ENCODE measurements around the gene CLEC16A.

Gene CLEC16A

DNA sequence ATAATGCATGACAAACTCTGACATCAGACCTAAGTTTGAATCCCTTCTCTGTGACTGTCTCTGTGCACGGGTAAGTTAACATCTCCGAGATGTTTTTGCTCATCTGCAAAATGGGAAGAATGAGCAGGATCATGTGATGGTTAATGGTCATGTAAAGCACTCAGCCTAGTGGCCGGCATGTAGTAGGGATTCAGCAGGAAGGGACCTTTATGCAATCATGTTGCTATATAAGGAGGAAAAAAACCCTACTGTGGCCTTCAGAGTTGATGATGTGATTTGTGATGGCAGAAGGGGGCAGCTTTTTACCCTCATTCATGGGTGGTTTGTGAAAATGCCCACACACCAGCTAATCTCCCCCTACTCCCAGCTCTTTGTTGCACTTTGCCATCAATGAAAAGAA, 24.1 kb downstream of the CLEC16A start:
- DNase-seq, result no peak

DNA sequence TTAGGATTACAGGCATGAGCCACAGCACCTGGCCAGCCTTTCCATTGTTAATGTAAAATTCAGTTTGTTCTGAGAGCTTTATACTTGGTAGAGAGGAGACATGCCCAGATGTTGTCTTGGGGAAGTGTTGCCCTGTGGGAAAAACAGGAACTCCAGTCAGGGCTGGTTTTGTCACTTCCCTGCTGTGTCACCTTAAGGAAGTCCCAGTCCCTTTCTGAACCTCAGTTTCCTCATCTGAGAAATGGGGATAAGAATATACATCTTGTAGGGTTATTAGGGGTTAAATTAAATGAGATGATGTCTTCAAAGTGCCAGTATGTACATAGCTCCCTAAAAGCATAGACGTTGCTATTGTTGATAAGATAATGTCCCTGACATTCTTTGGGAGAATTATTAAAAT, 25.3 kb downstream of the CLEC16A start:
- no peak for DNase-seq

DNA sequence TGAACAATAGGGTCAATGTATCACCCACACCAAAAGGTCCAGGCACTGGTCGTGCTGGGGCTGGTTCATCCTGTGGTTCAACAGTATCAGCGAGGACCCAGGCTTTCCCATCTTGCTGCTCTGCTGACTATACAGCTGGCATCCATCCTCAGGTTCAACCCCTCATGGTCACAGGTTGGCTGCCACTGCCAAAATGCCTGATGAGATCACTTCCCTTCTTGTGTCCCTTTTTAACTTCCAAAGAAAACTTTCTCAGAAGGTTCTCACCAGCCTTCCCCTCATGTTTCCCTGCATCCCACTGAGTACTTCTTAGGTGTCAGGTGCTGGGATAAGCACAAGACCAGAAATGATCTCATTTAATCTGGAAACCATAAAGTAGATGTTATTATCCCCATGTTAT, 25.7 kb downstream of the CLEC16A start:
- DNase-seq, result no peak

DNA sequence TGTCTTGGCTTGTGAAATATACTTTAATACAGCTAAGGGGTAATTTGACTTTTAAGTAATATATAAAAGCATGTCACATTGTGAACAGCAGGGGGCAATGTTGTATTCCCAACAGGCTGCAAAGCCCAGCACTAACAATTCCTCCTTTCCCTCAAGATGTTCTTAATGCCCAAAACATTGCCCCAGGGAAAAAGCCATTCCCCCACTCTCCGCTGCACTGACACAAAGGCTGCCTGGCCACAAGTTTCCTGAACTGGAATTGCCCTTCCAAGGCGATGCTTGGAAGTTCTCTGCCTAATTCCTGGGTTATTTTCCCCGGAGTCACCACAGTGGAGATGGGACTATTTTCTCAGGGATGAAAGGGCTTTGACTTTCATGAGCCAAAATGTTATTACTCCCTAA, 27.2 kb downstream of the CLEC16A start:
- peak; percentile 56 for DNase-seq

DNA sequence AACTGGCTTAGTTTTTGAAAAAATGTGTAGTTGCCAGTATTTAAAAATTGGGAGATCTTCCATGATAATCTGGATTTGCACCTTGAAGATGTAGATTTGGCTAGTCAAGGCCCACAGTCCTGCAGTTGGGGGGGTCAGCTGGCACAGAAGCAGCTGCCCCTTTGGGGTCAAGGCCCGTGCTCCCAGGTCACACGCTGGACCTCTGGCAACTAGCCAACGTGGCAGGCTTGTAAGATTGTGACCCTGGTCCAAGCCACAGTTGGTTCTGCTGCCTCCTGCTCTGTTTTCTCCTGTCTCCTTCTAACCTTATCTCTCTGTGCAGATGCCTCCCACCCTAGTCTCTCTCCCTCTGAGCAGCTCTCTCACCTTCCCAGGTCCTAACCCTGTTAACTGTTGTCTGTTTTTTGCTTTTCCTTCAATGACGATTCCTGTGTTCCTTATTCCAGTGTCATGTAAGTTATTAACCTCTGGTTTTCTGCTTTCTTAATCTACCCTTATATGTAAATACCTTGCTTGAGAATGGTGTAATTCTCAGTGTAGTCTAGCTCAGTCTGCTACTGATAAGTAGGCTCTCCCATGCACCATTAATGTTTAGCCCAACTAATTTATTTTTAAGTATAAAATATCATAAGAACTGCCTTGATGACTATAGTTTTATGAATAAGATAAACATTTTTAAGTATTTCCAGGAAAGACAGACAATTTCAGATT, 27.9 kb downstream of the CLEC16A start:
- DNase-seq, result no peak

DNA sequence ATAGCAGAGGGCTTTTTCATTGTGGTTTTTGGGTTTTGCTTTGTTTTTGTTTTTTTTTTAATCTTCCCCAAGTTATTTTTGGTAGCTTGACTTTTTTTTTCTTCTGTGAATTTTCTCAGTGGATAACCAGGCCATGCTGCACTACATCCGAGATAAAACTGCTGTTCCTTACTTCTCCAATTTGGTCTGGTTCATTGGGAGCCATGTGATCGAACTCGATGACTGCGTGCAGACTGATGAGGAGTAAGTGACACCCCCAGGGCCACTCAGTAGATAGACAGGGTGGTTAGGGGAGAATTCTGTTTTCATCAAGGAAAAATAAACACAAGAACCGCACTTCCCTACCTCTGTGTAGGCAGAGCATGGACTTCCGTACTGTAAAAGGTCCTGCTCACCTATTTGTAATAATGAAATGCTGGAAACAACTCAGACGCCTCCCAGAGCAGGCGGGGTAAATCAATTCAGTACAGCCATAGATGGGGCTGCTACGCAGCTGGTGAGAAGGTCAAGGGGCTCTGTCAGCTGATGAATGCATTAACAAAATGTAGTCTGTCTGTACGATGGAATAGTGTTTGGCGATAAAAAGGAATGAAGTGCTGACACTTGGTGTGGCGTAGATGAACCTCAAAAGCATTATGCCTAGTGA, 28.6 kb downstream of the CLEC16A start:
- no peak for DNase-seq

DNA sequence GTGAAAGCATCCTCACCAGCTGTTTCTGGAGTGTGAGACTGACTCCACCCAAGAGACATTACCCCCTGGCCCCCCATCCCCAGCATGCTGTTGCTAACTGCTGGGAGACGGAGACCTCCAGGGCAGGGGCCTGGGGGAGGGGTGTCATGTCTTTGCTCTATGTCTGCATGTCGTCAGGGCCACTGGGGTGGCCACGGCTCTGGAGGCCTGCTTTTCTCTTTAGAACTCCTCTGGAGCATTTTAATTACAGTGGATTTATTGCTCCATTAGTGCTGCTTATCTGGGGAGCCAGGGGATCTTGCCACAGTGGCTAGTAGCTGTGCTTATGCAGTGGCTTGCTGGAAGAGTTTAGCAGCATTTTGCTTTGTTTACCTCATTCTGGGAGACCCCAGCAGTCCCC, 32.3 kb downstream of the CLEC16A start:
- DNase-seq, result no peak

DNA sequence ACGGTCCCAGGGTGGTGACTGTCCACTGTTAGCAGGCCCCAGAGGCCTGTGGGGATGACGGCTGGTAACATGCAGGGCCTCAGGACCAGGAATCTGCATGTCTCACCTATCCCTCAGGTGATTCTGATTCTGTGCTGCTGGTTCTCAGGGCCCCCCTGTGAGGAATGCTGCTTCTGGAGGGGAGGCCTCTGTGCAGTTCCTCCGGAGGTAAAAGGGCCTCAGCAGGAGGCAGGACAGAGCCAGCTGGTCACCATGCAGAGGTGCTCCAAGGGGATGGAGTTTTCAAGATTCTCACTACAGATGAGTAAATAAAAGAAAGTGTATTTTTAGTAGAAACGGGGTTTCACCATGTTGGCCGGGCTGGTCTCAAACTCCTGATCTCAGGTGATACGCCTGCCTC, 33.8 kb downstream of the CLEC16A start:
- DNase-seq, result no peak

DNA sequence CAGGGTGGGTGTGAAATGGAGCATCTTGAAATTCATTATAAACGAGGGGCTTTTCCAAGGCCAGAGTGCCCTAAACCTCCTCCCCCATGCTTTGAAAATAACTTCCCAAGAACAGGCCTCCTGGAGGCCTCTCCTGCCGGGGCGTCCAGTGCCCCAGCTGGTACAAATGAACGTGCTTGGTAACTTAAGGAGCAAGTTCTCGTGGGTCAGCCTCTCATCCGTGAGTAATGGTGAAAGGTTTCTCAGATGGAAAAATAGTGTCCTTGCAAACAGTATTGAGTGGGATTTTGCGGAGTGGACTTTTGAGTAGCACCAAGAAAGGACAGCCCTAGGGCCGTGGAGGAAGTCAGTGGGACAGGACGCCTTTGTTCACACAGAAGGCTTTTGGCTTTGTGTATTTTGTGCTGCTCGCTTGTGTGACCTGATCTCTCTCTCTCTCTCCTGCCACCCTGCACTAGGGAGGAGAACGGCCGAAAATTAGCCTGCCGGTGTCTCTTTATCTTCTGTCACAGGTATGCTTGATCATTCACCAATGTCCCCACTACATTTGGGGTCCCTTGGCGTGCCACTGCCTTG, 34.6 kb downstream of the CLEC16A start:
- no peak for DNase-seq

DNA sequence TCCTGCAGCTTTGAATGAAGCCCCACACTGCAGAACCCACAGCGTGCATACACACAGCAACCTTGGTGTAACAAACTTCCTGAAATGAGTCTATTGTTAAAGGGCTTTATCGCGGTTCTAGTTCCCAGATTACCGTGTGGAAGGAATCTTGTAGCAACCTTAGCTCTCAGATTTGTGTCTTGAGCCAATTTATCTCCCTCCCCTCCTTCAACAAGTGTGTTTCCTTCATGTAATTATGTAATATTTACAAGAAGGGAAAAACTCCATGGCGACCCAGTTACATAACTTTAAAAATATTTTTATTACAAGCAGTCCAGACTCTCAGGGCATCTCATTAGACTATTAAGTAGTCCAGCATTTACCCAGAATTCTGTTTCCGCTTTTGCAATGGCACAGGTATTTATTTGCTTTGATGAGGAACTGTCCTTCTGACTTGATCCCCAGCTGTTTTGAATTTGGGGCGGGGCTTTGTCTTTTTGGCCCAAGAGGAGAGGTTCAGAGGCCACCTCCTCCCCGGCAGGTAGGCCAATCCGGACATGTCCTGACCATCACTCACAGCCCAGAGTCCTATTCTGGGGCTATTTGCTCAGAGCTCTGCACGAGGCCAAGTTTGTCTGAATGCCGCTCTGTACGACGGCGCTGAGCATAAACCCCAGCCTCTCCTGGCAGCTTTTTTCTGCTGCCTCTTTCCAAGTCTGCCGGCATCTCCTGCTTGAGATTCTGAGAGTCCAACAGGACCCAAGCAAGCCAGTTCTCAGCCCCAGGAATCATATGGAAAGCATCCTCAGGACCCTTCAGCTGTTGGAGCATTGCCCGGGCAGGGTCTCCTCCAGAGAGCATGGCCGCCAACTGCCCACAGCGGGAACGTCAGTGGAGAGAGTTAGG, 35.6 kb downstream of the CLEC16A start:
- no peak for DNase-seq

DNA sequence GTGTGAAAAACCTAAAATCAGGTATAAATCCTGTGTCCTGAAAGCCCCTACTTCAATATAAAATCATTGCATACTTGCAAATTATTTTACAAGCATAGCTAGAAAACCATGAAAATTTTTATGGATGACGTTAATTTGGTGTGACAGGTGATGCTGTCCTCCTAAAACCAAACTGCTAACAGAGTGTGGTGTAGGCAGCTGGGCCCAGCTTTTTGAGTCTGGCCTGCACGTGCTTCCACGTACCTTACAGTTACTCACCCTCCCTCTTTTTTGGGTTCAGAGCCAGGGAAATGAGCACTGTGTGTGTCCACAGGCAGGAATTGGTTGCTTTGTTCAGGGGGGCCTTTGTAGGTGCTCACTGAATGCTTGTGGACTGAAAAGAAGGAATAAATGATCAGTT, 36.4 kb downstream of the CLEC16A start:
- DNase-seq, result no peak

DNA sequence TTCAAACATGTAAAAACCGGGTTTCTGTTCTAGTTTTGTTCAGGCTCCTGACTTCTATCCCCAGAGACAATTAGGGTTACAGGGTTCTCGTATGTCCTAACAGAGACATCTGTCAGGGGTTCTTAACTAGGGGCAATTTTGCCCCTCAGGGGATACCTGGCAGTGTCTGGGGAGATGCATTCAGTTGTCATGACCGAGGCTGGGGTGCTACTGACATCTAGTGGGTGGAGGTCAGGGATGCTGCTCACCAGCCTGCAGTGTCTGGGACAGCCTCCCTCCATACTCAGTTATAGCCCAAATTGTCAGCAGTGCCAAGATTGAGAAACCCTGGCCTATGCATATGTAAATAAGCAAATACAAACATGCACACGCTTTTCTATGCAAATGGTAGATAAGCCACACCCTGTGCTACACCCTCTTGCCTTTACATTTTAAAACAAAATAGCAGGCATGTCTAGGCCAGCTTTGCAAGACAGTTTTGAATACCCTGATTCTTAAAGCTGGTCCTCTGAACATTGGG, 37.4 kb downstream of the CLEC16A start:
- DNase-seq, result no peak

DNA sequence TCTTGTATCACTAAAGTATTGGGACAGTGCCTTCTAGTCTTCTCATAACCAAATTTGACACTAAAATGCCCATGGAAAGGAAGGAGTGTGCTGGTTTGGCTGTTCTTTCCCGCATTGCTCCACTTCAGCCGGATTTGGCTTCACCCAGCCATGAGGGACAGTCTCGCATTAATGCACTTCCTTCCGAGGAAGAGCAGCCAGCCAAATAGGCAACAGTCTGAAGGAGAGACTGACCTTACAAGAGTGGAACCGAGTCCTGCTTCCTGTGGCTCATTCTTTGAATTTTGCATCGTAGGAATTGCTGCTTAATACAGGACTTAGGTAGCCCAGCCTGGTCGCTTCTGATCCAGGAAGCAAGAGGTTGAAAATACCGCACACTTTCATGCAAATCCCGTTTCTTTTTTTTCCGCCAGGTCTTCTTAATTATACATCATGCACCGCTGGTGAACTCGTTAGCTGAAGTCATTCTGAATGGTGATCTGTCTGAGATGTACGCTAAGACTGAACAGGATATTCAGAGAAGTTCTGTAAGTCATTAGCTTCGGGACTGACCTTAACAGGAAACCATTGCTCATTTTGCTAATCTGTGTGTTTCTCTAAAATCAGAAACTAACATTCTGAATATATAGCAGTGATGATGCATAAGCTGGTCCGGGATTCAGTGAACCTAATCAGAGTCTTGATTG, 38.2 kb downstream of the CLEC16A start:
- DNase-seq, result no peak

DNA sequence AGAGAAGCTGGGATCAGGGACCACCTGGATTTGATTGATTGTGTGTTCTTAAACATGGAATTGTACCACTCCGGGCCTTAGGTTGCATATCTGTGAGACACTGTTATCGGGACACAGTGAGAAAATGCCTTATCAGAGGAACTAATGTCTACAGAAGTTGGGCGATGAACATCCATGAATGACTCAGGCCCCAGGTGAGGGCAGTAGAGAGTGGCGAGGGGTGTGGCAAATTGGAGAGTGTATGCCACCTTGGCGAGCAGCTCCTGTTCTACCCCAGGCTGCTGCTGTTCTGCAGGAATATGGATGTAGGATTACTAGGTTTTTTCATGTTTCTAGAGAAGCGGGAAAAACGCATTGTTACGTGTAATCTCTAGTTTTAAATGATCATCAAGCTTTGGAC, 38.8 kb downstream of the CLEC16A start:
- DNase-seq, result no peak

DNA sequence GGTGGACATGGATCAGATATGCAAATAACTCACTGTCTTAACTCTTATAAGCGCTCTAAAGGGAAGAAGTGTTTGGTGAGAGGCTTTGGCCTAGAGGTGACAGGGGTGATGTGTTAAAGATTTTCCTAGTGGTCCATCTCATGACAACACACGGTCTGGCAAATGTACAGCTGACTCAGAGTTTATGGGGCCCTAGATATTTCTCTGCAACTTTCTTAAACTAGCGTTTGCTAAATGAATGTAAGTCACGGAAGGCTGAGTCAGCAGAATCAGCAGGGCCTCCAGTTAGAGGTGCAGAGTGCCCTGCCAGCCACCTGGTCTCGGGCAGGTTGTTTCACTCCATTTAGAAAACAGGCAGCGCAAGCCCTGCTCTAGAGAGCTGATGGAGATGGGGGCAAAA, 40.1 kb downstream of the CLEC16A start:
- no peak for DNase-seq

DNA sequence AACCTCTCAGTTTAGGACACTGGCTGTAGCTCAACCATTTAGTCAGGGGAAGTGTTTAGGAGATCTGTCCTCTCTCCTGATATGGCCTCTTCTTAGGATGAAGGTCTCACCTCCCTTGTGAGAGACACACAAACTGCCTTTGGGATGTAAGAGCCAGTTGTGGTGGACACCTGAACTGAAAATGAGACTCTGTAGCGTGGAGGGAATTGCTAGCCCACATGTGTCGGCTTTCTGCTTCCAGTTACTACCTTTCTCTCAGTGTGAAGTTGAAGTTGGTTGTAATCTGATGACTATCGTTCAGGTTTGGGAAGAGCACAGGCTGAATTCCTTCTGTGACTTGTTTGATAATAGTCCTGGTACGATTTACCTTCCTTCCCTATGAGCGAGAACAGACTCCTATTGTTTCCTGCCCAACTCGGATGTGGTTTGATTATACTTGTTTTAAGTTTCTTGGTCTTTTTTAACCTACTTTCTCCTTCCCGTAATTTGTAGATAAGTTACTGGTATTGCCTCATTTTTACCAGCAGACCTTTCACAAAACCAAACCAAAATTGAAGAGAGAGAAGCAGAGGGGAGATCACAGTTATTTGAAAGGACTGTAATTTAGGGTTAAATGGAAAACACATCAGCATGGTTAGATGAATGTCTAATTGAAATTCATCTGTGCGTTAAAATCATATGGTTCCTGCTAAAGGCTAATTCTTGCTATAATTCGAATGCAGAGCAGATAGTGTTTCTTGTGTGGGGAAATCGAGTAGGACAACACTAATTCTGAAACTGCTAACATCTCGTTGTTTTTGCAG, 43.2 kb downstream of the CLEC16A start:
- DNase-seq, result no peak

DNA sequence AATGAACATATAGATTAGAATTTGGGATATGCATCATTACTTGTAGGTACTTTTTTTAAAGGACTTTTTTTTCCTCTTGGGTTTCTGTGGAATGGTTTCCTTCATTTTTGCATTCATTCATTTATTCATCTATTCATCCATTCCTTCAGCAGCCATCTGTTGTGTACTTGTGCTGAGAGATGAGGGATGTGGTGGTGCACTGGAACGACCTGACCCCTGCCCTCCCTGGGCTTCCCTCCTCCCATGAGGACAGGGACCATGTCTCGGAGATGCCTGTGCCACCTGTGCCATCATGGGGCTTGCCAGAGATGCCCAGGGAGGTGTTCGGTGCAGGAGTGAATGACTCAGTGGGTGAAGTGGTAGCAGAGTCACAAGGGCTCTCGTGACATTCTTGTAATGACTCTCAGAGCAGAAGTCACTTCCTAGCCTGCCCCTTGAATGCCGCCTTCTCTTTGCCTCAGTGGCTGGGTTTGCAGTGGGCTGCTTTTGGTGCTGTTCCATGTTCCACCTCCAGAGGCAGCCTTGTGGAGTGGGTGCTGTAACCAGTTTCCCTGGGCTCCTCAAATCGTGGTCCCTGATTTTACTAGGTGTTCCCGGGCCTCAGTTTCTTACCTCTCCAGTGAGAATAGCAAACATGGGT, 43.9 kb downstream of the CLEC16A start:
- DNase-seq, result no peak

DNA sequence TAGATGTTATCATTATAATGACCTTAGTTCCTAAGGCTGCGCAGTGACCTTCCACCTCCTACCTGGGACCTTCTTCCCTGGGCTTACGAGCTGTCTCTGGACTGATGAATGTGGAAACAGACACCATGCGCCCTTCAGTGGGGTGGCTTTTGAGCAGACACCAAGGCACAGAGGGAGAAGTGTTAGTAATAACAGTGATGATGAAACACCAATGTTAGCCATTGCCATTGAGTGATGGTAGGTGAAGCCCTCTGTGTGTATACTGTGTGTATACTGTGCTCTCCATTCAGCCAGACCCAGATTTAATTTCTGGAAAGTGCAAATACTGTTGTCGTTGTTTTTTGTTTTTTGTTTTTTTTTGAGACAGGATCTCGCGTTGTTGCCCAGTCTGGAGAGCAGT, 44.5 kb downstream of the CLEC16A start:
- DNase-seq, result no peak

DNA sequence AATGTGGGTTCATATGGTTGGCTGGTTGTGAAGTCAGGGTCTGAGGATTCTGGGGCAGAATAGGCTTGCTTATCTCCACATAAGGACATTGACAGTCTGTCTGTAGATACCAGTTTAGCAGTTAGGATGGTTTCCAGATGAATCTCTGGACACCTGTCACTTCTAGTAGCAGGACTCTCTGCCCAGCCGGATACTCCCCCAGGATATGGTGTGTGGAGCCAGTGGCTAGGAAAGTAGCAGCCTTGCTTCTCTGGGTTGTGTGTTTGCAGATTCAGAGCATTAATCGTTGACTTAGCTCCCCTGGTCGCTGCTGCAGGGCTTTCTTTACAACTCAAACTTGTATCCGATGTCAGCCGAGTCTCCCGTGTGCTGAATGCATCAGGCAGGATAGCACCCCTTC, 45.2 kb downstream of the CLEC16A start:
- no peak for DNase-seq

DNA sequence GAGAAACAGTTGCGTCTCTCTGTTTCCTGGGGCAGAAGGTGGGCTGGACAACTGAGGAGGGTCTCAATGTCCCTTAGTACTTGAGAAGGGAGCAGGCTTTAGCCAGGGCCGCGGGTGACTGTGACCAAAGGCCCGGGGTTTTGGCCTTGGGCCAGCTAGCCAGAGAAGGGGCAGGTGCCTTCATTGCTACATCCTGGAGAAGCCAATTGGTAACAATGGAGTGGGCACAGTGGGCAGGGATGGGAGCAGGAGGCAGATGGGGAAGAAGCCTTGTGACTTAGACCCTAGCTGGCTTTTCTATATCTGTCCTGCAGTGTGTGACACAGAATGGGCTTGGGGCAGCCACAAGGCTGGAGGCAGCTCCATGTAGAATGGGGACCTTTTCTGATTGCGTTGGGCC, 46.0 kb downstream of the CLEC16A start:
- no peak for DNase-seq

DNA sequence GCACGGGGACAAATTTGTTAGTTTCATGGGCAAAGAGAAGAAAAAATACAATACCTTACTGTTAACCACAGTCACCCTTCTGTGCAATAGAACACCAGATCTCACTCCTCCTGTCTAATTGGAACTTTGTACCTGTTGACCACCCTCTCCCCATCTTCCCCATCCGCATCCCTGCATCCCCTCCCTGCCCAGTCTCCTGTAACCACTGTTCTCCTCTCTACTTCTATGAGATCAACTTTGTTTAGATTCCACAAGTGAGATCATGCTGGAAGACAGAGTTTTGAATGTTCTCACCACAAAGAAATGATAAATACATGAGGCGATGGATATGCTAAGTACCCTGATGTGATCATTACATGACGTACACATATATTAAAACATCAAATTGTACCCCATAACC, 47.7 kb downstream of the CLEC16A start:
- no peak for DNase-seq

Measured in DMS79 (cell line).